Measurements from ENCODE around the gene SCFD1.
"Not testable (repeated sequence)": the region's sequence is repeated elsewhere in the genome, so short reads cannot be mapped to it uniquely, and the experiment has no call there.

Gene SCFD1

DNA sequence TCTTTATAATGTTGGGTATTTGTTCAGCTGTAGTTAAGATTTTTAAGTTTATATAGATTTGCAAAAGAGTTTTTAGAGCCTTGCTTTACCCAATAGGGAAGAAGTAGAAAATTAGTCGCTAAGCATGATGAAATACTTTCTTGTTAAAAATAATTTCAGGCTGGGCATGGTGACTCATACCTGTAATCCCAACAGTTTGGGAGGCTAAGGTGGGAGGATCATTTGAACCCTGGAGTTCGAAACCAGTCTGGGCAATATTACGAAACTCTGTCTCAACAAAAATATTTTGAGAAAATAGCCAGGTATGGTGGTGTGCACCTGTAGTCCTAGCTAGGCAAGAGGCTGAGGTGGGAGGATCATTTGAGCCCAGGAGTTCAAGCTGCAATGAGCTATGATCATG, 18.7 kb upstream of the SCFD1 start:
- H2AFZ ChIP-seq (ENCODE audit: low read depth, low read length) = no peak overlapping the region
- no peak overlapping the region for H2BK5ac ChIP-seq (ENCODE audit: low read depth, low read length, poor library complexity, severe bottlenecking)
- H3K4me3 ChIP-seq (ENCODE audit: insufficient read depth in 1 of 2, low read depth in 1 of 2, low read length in 2 of 2) = no peak overlapping the region
- H3K27me3 ChIP-seq (ENCODE audit: control insufficient read depth in 1 of 2, insufficient read depth in 1 of 2, low read length in 2 of 2) = no peaks in the 10 kb centered on the region
- peaks cover 14 to 86% of the 10 kb centered on the region in 2 experiments for H3K36me3 ChIP-seq (ENCODE audit: control insufficient read depth in 1 of 2, insufficient read depth in 2 of 2, low read depth in 1 of 2, low read length in 2 of 2)
- no peak overlapping the region for H4K8ac ChIP-seq (ENCODE audit: low read length)
- H3K4me2 ChIP-seq (ENCODE audit: low read length, poor library complexity, severe bottlenecking) = no peak overlapping the region
- H3K18ac ChIP-seq (ENCODE audit: low read depth in 1 of 2, low read length in 2 of 2) = no peak overlapping the region
- WGBS = 96% methylated on average over 3 of the region's 3 CpGs
- no peak overlapping the region for H2AK5ac ChIP-seq (ENCODE audit: low read length, severe bottlenecking)
- H3K79me1 ChIP-seq (replicated peaks; ENCODE audit: low read length, poor library complexity, severe bottlenecking) = peaks cover 16% of the 10 kb centered on the region
- no peak overlapping the region for H2BK15ac ChIP-seq (ENCODE audit: low read depth, poor library complexity, severe bottlenecking)
- H3K4me1 ChIP-seq (ENCODE audit: control insufficient read depth, insufficient read depth, low read depth, low read length) = no peaks in the 10 kb centered on the region
- no peak for DNase-seq
- no peak overlapping the region for H3K14ac ChIP-seq (ENCODE audit: low read length in 2 of 2)
- no peak overlapping the region for H4K91ac ChIP-seq (ENCODE audit: low read length)
- no peak overlapping the region for H3K4ac ChIP-seq (ENCODE audit: low read depth in 1 of 2, low read length in 2 of 2)
- no peaks in the 10 kb centered on the region for H3K9me3 ChIP-seq (ENCODE audit: control insufficient read depth, low read length)
- H3K27ac ChIP-seq (ENCODE audit: low read length, poor library complexity, severe bottlenecking) = no peak overlapping the region
- H3K23ac ChIP-seq (ENCODE audit: low read length in 2 of 2) = no peak overlapping the region
- H2BK12ac ChIP-seq (ENCODE audit: low read length in 2 of 2) = no peak overlapping the region
- no peak overlapping the region for H2BK120ac ChIP-seq (ENCODE audit: low read depth, low read length)
- no peak overlapping the region for H3K9ac ChIP-seq (ENCODE audit: low read length)

DNA sequence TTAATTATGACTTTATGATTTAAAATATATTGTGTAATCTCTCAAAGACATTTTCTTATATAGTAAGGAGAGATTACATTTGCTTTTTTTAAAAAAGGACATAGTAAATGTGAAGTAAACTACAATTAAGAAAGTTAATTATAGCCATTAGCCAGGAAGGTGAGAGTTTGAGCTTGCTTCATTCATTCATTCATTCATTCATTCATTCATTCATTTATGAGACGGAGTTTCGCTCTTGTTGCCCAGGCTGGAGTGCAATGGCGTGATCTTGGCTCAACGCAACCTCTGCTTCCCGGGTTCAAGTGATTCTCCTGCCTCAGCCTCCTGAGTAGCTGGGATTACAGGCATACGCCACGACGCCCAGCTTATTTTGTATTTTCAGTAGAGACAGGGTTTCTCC, 17.4 kb upstream of the SCFD1 start:
- not testable (repeated sequence) for H3K27me3 ChIP-seq (ENCODE audit: control insufficient read depth in 1 of 2, insufficient read depth in 1 of 2, low read length in 2 of 2); H4K91ac ChIP-seq (ENCODE audit: low read length); H2BK5ac ChIP-seq (ENCODE audit: low read depth, low read length, poor library complexity, severe bottlenecking); H2BK15ac ChIP-seq (ENCODE audit: low read depth, poor library complexity, severe bottlenecking); H4K8ac ChIP-seq (ENCODE audit: low read length); H3K14ac ChIP-seq (ENCODE audit: low read length in 2 of 2); H3K4me3 ChIP-seq (ENCODE audit: insufficient read depth in 1 of 2, low read depth in 1 of 2, low read length in 2 of 2); H2AK5ac ChIP-seq (ENCODE audit: low read length, severe bottlenecking); H2BK120ac ChIP-seq (ENCODE audit: low read depth, low read length); H2AFZ ChIP-seq (ENCODE audit: low read depth, low read length); H3K18ac ChIP-seq (ENCODE audit: low read depth in 1 of 2, low read length in 2 of 2); H3K4ac ChIP-seq (ENCODE audit: low read depth in 1 of 2, low read length in 2 of 2); H3K4me2 ChIP-seq (ENCODE audit: low read length, poor library complexity, severe bottlenecking); H3K27ac ChIP-seq (ENCODE audit: low read length, poor library complexity, severe bottlenecking); H3K9me3 ChIP-seq (ENCODE audit: control insufficient read depth, low read length); H3K23ac ChIP-seq (ENCODE audit: low read length in 2 of 2); DNase-seq; H2BK12ac ChIP-seq (ENCODE audit: low read length in 2 of 2); H3K4me1 ChIP-seq (ENCODE audit: control insufficient read depth, insufficient read depth, low read depth, low read length); H3K9ac ChIP-seq (ENCODE audit: low read length)
- peaks cover 14 to 77% of the 10 kb centered on the region in 2 experiments for H3K36me3 ChIP-seq (ENCODE audit: control insufficient read depth in 1 of 2, insufficient read depth in 2 of 2, low read depth in 1 of 2, low read length in 2 of 2)
- WGBS = 98% methylated on average over 8 of the region's 8 CpGs
- peaks cover 16% of the 10 kb centered on the region for H3K79me1 ChIP-seq (replicated peaks; ENCODE audit: low read length, poor library complexity, severe bottlenecking)

DNA sequence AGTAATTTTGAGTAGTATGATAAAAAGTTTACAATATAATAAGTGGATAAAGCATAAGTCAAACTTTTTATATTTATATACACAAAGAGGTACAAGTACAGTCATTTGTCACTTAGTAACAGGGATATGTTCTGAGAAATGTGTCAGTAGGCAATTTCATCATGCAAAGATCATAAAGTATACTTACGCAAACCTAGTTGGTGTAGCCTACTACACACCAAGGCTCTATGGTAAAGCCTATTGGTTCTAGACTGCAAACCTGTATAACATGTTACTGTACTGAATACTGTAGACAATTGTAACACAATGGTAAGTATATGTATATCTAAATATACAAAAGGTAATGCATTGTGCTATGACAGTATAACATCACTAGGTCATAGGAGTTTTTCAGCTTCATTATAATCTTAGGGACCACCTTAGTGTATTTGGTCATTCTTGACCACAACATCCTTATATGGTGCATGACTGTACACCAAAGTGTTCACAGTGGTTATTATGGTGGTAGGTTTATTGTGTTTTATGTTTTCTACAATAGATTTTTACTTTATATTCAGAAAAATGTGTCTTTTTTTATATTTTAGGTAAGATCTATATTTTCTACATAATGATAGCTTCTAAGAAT, 14.9 kb upstream of the SCFD1 start:
- peaks cover 12% of the 10 kb centered on the region for H3K79me1 ChIP-seq (replicated peaks; ENCODE audit: low read length, poor library complexity, severe bottlenecking)
- H3K23ac ChIP-seq (ENCODE audit: low read length in 2 of 2) = no peak overlapping the region
- no peak overlapping the region for H2AFZ ChIP-seq (ENCODE audit: low read depth, low read length)
- no peak overlapping the region for H4K8ac ChIP-seq (ENCODE audit: low read length)
- DNase-seq = peak; percentile 17
- no peak overlapping the region for H2BK120ac ChIP-seq (ENCODE audit: low read depth, low read length)
- peaks cover 14 to 58% of the 10 kb centered on the region in 2 experiments for H3K36me3 ChIP-seq (ENCODE audit: control insufficient read depth in 1 of 2, insufficient read depth in 2 of 2, low read depth in 1 of 2, low read length in 2 of 2)
- H3K14ac ChIP-seq (ENCODE audit: low read length in 2 of 2) = no peak overlapping the region
- H3K27me3 ChIP-seq (ENCODE audit: control insufficient read depth in 1 of 2, insufficient read depth in 1 of 2, low read length in 2 of 2) = no peaks in the 10 kb centered on the region
- no peak overlapping the region for H3K18ac ChIP-seq (ENCODE audit: low read depth in 1 of 2, low read length in 2 of 2)
- WGBS = 100% methylated on average over 1 of the region's 1 CpG
- no peak overlapping the region for H4K91ac ChIP-seq (ENCODE audit: low read length)
- no peak overlapping the region for H2BK5ac ChIP-seq (ENCODE audit: low read depth, low read length, poor library complexity, severe bottlenecking)
- H3K4me3 ChIP-seq (ENCODE audit: insufficient read depth in 1 of 2, low read depth in 1 of 2, low read length in 2 of 2) = no peak overlapping the region
- no peak overlapping the region for H3K9ac ChIP-seq (ENCODE audit: low read length)
- no peak overlapping the region for H2BK15ac ChIP-seq (ENCODE audit: low read depth, poor library complexity, severe bottlenecking)
- peaks cover 1% of the 10 kb centered on the region for H3K4me1 ChIP-seq (ENCODE audit: control insufficient read depth, insufficient read depth, low read depth, low read length)
- H2BK12ac ChIP-seq (ENCODE audit: low read length in 2 of 2) = no peak overlapping the region
- H2AK5ac ChIP-seq (ENCODE audit: low read length, severe bottlenecking) = no peak overlapping the region
- H3K4me2 ChIP-seq (ENCODE audit: low read length, poor library complexity, severe bottlenecking) = no peak overlapping the region
- no peak overlapping the region for H3K4ac ChIP-seq (ENCODE audit: low read depth in 1 of 2, low read length in 2 of 2)
- no peak overlapping the region for H3K27ac ChIP-seq (ENCODE audit: low read length, poor library complexity, severe bottlenecking)
- H3K9me3 ChIP-seq (ENCODE audit: control insufficient read depth, low read length) = no peaks in the 10 kb centered on the region

DNA sequence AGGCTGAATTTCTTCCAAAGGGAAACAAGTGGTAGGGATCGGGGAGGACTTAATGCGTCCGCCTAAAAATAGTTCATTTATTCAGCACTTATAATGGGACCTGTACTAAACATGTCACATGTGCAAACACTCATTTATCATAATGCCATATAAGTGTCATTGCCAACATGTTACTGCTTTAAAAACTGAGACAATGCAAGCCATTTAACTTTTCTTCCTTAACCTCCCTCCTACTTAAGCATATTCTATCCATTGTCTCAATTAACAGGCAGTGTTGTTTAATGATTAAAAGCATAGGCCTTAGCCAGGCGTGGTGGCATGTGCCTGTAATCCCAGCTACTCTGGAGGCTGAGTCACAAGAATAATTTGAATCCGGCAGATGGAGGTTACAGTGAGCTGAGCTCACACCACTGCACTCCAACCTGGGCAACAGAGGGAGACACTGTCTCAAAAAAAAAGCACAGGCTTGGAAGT, 13.5 kb upstream of the SCFD1 start:
- H2BK12ac ChIP-seq (ENCODE audit: low read length in 2 of 2) = no peak overlapping the region
- no peak overlapping the region for H3K4me2 ChIP-seq (ENCODE audit: low read length, poor library complexity, severe bottlenecking)
- H3K27ac ChIP-seq (ENCODE audit: low read length, poor library complexity, severe bottlenecking) = peak overlapping the region; percentile 34
- H3K14ac ChIP-seq (ENCODE audit: low read length in 2 of 2) = no peak overlapping the region
- H3K4ac ChIP-seq (ENCODE audit: low read depth in 1 of 2, low read length in 2 of 2) = no peak overlapping the region
- no peak overlapping the region for H2BK120ac ChIP-seq (ENCODE audit: low read depth, low read length)
- no peak overlapping the region for H2BK15ac ChIP-seq (ENCODE audit: low read depth, poor library complexity, severe bottlenecking)
- no peak overlapping the region for H2AK5ac ChIP-seq (ENCODE audit: low read length, severe bottlenecking)
- H3K9me3 ChIP-seq (ENCODE audit: control insufficient read depth, low read length) = no peaks in the 10 kb centered on the region
- H2BK5ac ChIP-seq (ENCODE audit: low read depth, low read length, poor library complexity, severe bottlenecking) = no peak overlapping the region
- H3K36me3 ChIP-seq (ENCODE audit: control insufficient read depth in 1 of 2, insufficient read depth in 2 of 2, low read depth in 1 of 2, low read length in 2 of 2) = peaks cover 5 to 51% of the 10 kb centered on the region in 2 experiments
- H4K8ac ChIP-seq (ENCODE audit: low read length) = no peak overlapping the region
- H3K27me3 ChIP-seq (ENCODE audit: control insufficient read depth in 1 of 2, insufficient read depth in 1 of 2, low read length in 2 of 2) = no peaks in the 10 kb centered on the region
- no peak overlapping the region for H3K18ac ChIP-seq (ENCODE audit: low read depth in 1 of 2, low read length in 2 of 2)
- peak; percentile 38 for DNase-seq
- no peak overlapping the region for H2AFZ ChIP-seq (ENCODE audit: low read depth, low read length)
- no peak overlapping the region for H3K9ac ChIP-seq (ENCODE audit: low read length)
- H3K4me3 ChIP-seq (ENCODE audit: insufficient read depth in 1 of 2, low read depth in 1 of 2, low read length in 2 of 2) = no peak overlapping the region
- H3K79me1 ChIP-seq (replicated peaks; ENCODE audit: low read length, poor library complexity, severe bottlenecking) = peaks cover 9% of the 10 kb centered on the region
- no peak overlapping the region for H4K91ac ChIP-seq (ENCODE audit: low read length)
- no peak overlapping the region for H3K23ac ChIP-seq (ENCODE audit: low read length in 2 of 2)
- peaks cover 1% of the 10 kb centered on the region for H3K4me1 ChIP-seq (ENCODE audit: control insufficient read depth, insufficient read depth, low read depth, low read length)
- WGBS = 75% methylated on average over 5 of the region's 5 CpGs
